Mucosa of stomach (tissue), 1 donor: ENCODE data around the gene GLP1R.

Source experiments
- H3K27me3 ChIP-seq: one replicate; pipeline ENCODE4 v1.7.0; 2013; ENCODE audit warnings: mild to moderate bottlenecking, low read length; ENCODE audit not compliant: control insufficient read depth, insufficient read depth
- H3K36me3 ChIP-seq: one replicate; pipeline ENCODE4 v1.7.0; 2013; ENCODE audit warnings: low read length; ENCODE audit not compliant: control insufficient read depth, insufficient read depth
- H3K4me1 ChIP-seq: one replicate; pipeline ENCODE4 v1.7.0; 2013; ENCODE audit warnings: mild to moderate bottlenecking, low read length; ENCODE audit not compliant: control insufficient read depth, insufficient read depth
- H3K4me3 ChIP-seq: one replicate; pipeline ENCODE4 v1.7.0; 2013; ENCODE audit warnings: low read length
- H3K9ac ChIP-seq: one replicate; pipeline ENCODE4 v1.7.0; 2013; ENCODE audit warnings: mild to moderate bottlenecking, low read length, moderate library complexity
- H3K9me3 ChIP-seq: one replicate; pipeline ENCODE4 v1.7.0; 2013; ENCODE audit warnings: mild to moderate bottlenecking, low read length, moderate library complexity; ENCODE audit not compliant: control insufficient read depth
- donor health status: Pancreatic carcinoma.

The GLP1R gene

GRCh38 chr6:39084506-39084905, 35.9 kb downstream of the GLP1R start:
- H3K36me3 ChIP-seq, result no peaks in the 10 kb centered on the region
- H3K27me3 ChIP-seq, result peaks cover 10% of the 10 kb centered on the region
- no peaks in the 10 kb centered on the region for H3K9me3 ChIP-seq
- H3K4me1 ChIP-seq, result no peaks in the 10 kb centered on the region
- H3K4me3 ChIP-seq, result no peak overlapping the region
- no peak overlapping the region for H3K9ac ChIP-seq

- Histone ChIP-seq H3K36me3 (no peaks in the 10 kb centered on the region), H3K4me1 (no peaks in the 10 kb centered on the region), H3K27me3 (peaks cover 10% of the 10 kb centered on the region), H3K9ac (no peak overlapping the region), H3K4me3 (no peak overlapping the region), H3K9me3 (no peaks in the 10 kb centered on the region)
These were observed 36.7 kb downstream of the GLP1R start for GRCh38 chr6:39085129-39085797.

- Histone ChIP-seq H3K9ac (no peak overlapping the region), H3K4me3 (no peak overlapping the region), H3K36me3 (no peaks in the 10 kb centered on the region), H3K27me3 (peaks cover 9% of the 10 kb centered on the region), H3K9me3 (no peaks in the 10 kb centered on the region), H3K4me1 (no peaks in the 10 kb centered on the region)
These were observed 37.7 kb downstream of the GLP1R start for GRCh38 chr6:39086294-39086693.

GRCh38 chr6:39086711-39087110, 38.1 kb downstream of the GLP1R start:
- Histone ChIP-seq H3K4me1 (no peaks in the 10 kb centered on the region), H3K36me3 (no peaks in the 10 kb centered on the region), H3K9me3 (no peaks in the 10 kb centered on the region), H3K27me3 (peaks cover 7% of the 10 kb centered on the region), H3K9ac (no peak overlapping the region), H3K4me3 (no peak overlapping the region)

- Histone ChIP-seq H3K4me1 (no peaks in the 10 kb centered on the region), H3K36me3 (no peaks in the 10 kb centered on the region), H3K4me3 (no peak overlapping the region), H3K9ac (no peak overlapping the region), H3K9me3 (no peaks in the 10 kb centered on the region), H3K27me3 (peaks cover 7% of the 10 kb centered on the region)
These were observed 38.6 kb downstream of the GLP1R start for GRCh38 chr6:39087197-39087596.

- H3K36me3 ChIP-seq, result no peaks in the 10 kb centered on the region
- no peaks in the 10 kb centered on the region for H3K9me3 ChIP-seq
- peaks cover 7% of the 10 kb centered on the region for H3K27me3 ChIP-seq
- H3K4me1 ChIP-seq, result no peaks in the 10 kb centered on the region
- no peak overlapping the region for H3K9ac ChIP-seq
- no peak overlapping the region for H3K4me3 ChIP-seq
These were observed 39.8 kb downstream of the GLP1R start for GRCh38 chr6:39088331-39088730.

GRCh38 chr6:39090036-39090435, 41.5 kb downstream of the GLP1R start:
- H3K4me1 ChIP-seq, result no peaks in the 10 kb centered on the region
- H3K27me3 ChIP-seq, result peaks cover 2% of the 10 kb centered on the region
- no peak overlapping the region for H3K4me3 ChIP-seq
- no peaks in the 10 kb centered on the region for H3K36me3 ChIP-seq
- H3K9me3 ChIP-seq, result no peaks in the 10 kb centered on the region
- H3K9ac ChIP-seq, result no peak overlapping the region

- Histone ChIP-seq H3K27me3 (no peaks in the 10 kb centered on the region), H3K9me3 (no peaks in the 10 kb centered on the region), H3K4me3 (no peak overlapping the region), H3K4me1 (no peaks in the 10 kb centered on the region), H3K36me3 (no peaks in the 10 kb centered on the region), H3K9ac (no peak overlapping the region)
These were observed 42.6 kb downstream of the GLP1R start for GRCh38 chr6:39091220-39091619.

GRCh38 chr6:39092124-39092523, 43.5 kb downstream of the GLP1R start:
- no peaks in the 10 kb centered on the region for H3K27me3 ChIP-seq
- H3K9me3 ChIP-seq, result no peaks in the 10 kb centered on the region
- H3K9ac ChIP-seq, result no peak overlapping the region
- no peak overlapping the region for H3K4me3 ChIP-seq
- no peaks in the 10 kb centered on the region for H3K36me3 ChIP-seq
- no peaks in the 10 kb centered on the region for H3K4me1 ChIP-seq

GRCh38 chr6:39093149-39093708, 44.6 kb downstream of the GLP1R start:
- no peaks in the 10 kb centered on the region for H3K9me3 ChIP-seq
- no peak overlapping the region for H3K4me3 ChIP-seq
- H3K36me3 ChIP-seq, result no peaks in the 10 kb centered on the region
- no peaks in the 10 kb centered on the region for H3K27me3 ChIP-seq
- no peaks in the 10 kb centered on the region for H3K4me1 ChIP-seq
- no peak overlapping the region for H3K9ac ChIP-seq

GRCh38 chr6:39095578-39095977, 47.0 kb downstream of the GLP1R start:
- H3K36me3 ChIP-seq, result no peaks in the 10 kb centered on the region
- no peaks in the 10 kb centered on the region for H3K27me3 ChIP-seq
- no peak overlapping the region for H3K9ac ChIP-seq
- no peaks in the 10 kb centered on the region for H3K4me1 ChIP-seq
- H3K4me3 ChIP-seq, result no peak overlapping the region
- no peaks in the 10 kb centered on the region for H3K9me3 ChIP-seq

- H3K4me1 ChIP-seq, result no peaks in the 10 kb centered on the region
- no peak overlapping the region for H3K9ac ChIP-seq
These were observed 51.8 kb downstream of the GLP1R start for GRCh38 chr6:39100358-39100757.

More at GRCh38 chr6:39100358-39100757, 51.8 kb downstream of the GLP1R start:
- Histone ChIP-seq H3K27me3 (no peaks in the 10 kb centered on the region), H3K4me3 (no peak overlapping the region), H3K9me3 (no peaks in the 10 kb centered on the region), H3K36me3 (no peaks in the 10 kb centered on the region)
